ENCODE results near the gene PTDSS2. TPM values are rescaled to one million over a fixed set of nuclear protein-coding genes. Genes with fewer than 3 reads are reported as not detected.

PTDSS2 gene
- polyA plus RNA-seq, 1 experiment, result 25.8 TPM

DNA sequence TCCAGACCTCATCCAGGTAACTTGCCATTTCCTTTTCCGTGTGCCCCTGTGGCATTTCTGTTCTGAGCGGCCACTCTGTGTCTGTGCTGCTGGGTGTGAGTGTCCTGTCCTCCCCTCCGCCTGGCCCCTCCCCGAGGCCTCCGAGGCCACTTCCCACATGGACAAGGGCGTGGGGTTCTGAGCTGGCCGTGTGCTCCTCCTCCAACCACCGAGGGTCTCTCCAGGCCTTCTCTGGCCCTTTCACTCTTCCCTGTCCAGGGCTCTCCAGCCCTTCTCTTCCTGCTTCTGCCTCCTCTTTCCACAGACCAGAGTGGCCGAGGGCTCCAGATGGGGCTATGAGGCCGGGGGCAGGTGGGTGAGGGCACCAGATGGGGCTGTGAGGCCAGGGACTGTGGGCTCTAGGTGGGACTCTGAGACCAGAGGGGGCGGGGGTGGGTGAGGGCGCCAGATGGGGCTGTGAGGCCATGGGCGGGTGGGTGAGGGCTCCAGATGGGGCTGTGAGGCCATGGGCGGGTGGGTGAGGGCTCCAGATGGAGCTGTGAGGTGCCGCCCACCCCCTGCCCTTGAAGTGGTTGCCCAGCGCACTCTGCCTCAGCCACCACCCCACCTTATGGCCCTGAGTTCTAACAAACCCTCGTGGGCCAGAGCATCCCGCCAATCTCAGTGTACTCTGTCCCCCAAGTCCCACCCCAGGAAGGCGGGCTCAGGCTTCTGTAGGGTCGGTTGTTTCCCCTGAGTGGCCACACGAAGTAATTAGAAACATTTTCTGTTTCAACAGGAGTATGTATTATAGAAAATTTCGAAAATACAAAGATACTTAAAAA lies 24.1 kb downstream of the PTDSS2 start:
- Histone ChIP-seq H3K36me3 (ENCODE audit: control insufficient read depth, insufficient read depth, low read length) (no peaks in the 10 kb centered on the region; the same call in none of the 2 replicates), H3K4me3 (ENCODE audit: low read depth, low read length) (no peak overlapping the region), H3K27me3 (ENCODE audit: control insufficient read depth, insufficient read depth, low read length) (no peaks in the 10 kb centered on the region)
- TF ChIP-seq, protein P1, sequence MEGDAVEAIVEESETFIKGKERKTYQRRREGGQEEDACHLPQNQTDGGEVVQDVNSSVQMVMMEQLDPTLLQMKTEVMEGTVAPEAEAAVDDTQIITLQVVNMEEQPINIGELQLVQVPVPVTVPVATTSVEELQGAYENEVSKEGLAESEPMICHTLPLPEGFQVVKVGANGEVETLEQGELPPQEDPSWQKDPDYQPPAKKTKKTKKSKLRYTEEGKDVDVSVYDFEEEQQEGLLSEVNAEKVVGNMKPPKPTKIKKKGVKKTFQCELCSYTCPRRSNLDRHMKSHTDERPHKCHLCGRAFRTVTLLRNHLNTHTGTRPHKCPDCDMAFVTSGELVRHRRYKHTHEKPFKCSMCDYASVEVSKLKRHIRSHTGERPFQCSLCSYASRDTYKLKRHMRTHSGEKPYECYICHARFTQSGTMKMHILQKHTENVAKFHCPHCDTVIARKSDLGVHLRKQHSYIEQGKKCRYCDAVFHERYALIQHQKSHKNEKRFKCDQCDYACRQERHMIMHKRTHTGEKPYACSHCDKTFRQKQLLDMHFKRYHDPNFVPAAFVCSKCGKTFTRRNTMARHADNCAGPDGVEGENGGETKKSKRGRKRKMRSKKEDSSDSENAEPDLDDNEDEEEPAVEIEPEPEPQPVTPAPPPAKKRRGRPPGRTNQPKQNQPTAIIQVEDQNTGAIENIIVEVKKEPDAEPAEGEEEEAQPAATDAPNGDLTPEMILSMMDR (IDR thresholded peaks at IDR 0.05; ENCODE audit: insufficient read depth, low read depth, low read length), result no peak
- ChIA-PET CTCF (interaction anchor here (1.3 kb wide), 1 partner anchor 26 kb away, joined by 3 read pairs; no protein-coding TSS in a partner anchor), POLR2A (interaction anchor here (0.6 kb wide), 1 partner anchor 18 kb away, joined by 4 read pairs; no protein-coding TSS in a partner anchor)
- DNase-seq (ENCODE audit: low read depth), result no peak

GRCh38 chr11:474914-475506 lies 24.9 kb downstream of the PTDSS2 start:
- no peak for DNase-seq (ENCODE audit: low read depth)
- Histone ChIP-seq H3K27me3 (ENCODE audit: control insufficient read depth, insufficient read depth, low read length) (no peaks in the 10 kb centered on the region), H3K36me3 (ENCODE audit: control insufficient read depth, insufficient read depth, low read length) (peaks cover 2% of the 10 kb centered on the region), H3K4me3 (ENCODE audit: low read depth, low read length) (no peak overlapping the region)
- TF ChIP-seq, protein P1 (IDR thresholded peaks at IDR 0.05; ENCODE audit: insufficient read depth, low read depth, low read length), result no peak
- CTCF ChIA-PET, result no interaction called here
- POLR2A ChIA-PET, result interaction anchor here (0.6 kb wide), 1 partner anchor 19 kb away, joined by 4 read pairs; no protein-coding TSS in a partner anchor

DNA sequence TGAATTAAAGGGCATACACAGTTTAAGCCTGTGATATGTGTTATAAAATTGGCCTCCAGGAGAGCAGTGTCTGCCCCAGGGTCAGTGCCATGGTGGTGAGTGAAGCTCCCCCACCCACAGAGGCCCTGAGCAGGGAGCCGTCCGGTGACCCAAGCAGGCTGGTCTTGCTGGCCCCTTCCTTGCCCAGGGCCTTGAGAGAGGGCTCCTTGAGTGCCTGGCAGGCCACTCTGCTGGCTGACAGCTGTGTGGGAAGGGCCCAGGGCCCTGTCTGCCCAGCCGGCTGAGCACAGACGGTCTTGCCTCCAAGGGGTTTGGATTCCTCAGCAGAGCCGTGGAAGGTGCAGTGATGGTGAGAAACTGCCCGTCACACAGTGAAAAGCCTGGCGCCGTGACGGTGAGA lies 25.9 kb downstream of the PTDSS2 start:
- DNase-seq (ENCODE audit: low read depth), result no peak

GRCh38 chr11:476416-476815 lies 26.3 kb downstream of the PTDSS2 start:
- Histone ChIP-seq H3K36me3 (ENCODE audit: control insufficient read depth, insufficient read depth, low read length) (peaks cover 2% of the 10 kb centered on the region), H3K27me3 (ENCODE audit: control insufficient read depth, insufficient read depth, low read length) (no peaks in the 10 kb centered on the region), H3K4me3 (ENCODE audit: low read depth, low read length) (no peak overlapping the region)
- ChIA-PET POLR2A (no interaction called here), CTCF (interaction anchor here (1.2 kb wide), 1 partner anchor 25 kb away, joined by 3 read pairs; no protein-coding TSS in a partner anchor)
- no peak for DNase-seq (ENCODE audit: low read depth)
- TF ChIP-seq, protein P1 (IDR thresholded peaks at IDR 0.05; ENCODE audit: insufficient read depth, low read depth, low read length), result no peak

More for the DNA sequence above, 25.9 kb downstream of the PTDSS2 start:
- CTCF ChIA-PET, result interaction anchor here (1.2 kb wide), 1 partner anchor 24 kb away, joined by 3 read pairs; no protein-coding TSS in a partner anchor
- Histone ChIP-seq H3K36me3 (ENCODE audit: control insufficient read depth, insufficient read depth, low read length) (peaks cover 2% of the 10 kb centered on the region), H3K27me3 (ENCODE audit: control insufficient read depth, insufficient read depth, low read length) (no peaks in the 10 kb centered on the region), H3K4me3 (ENCODE audit: low read depth, low read length) (no peak overlapping the region)
- POLR2A ChIA-PET, result no interaction called here
- TF ChIP-seq, protein P1 (IDR thresholded peaks at IDR 0.05; ENCODE audit: insufficient read depth, low read depth, low read length), result no peak

DNA sequence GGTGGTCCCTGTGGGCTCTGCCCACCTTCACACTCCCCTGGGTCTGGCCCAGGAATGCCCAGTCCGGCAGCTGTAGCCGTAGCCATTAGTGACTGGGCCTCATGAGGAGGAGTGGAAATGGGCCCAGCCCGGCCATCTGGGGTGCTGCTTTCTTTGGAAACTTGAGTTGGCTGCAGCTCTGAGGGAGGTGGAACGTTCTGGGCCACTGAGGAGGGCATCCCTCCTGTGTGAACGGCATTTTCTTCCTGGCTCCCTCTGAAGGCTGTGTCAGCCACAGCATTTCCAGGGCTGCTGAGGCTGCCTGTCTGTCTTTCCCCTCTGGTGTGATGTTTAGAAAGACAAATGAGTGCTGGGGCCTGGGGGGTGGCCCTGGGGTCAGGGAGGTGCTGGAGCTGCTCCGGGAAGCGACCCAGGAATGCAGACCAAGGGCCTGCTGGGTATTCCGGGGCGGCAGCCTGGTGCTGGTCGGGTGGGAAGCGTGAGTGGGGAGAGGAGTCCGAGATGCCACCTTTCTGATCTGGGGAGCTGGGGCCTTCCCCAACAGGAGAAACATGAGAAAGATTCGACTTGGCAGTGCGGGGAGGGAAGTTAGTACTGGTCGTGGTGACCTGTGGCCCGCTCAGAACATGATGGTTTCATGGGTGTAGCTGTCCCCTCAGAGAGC lies 27.1 kb downstream of the PTDSS2 start:
- no peak overlapping the region for H3K4me3 ChIP-seq (ENCODE audit: low read depth, low read length)
- DNase-seq (ENCODE audit: low read depth), result no peak
- ChIA-PET CTCF (no interaction called here), POLR2A (no interaction called here)
- no peaks in the 10 kb centered on the region for H3K27me3 ChIP-seq (ENCODE audit: control insufficient read depth, insufficient read depth, low read length)
- TF ChIP-seq, protein P1 (IDR thresholded peaks at IDR 0.05; ENCODE audit: insufficient read depth, low read depth, low read length), result no peak
- H3K36me3 ChIP-seq (ENCODE audit: control insufficient read depth, insufficient read depth, low read length), result peaks cover 2% of the 10 kb centered on the region
